NCI-H1436 (cell line): Measurements from ENCODE around the gene LPIN1.
"Not testable (repeated sequence)": the region's sequence is repeated elsewhere in the genome, so short reads cannot be mapped to it uniquely, and the experiment has no call there.

ENCODE experiments used
- DNase-seq: peaks from one replicate; lab custom pipeline; 2025; lab: John Stamatoyannopoulos, UW

The LPIN1 gene

DNA sequence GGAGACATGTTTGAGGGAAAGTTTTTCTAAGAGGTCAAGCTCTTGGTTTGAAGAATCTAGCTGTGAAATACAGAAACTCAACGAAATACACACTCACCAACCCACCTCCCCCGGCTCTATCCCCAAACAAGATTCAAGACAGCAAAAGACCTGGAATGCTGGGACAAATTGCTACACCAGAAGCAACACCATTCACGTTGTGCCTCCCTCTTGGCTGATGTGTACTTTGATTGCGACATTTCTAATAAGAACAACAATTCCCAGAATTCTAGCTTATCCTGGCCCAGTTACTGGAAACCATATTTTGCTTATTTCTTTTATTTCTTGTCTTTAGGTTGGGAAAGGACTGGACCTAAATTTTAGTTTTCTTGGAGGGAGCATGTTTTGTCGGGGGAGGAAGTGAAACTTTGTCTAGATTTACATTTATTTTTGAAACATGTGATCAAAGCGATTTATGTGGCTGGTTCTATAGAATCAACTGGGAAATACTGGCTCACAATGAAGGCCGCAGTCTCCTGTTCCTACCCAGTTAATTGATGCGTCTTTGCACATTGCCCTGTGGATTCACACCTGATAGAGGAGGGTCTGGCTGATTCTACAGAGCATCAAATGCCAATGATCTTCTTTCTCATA lies 29.6 kb upstream of the LPIN1 start:
- no peak for DNase-seq

DNA sequence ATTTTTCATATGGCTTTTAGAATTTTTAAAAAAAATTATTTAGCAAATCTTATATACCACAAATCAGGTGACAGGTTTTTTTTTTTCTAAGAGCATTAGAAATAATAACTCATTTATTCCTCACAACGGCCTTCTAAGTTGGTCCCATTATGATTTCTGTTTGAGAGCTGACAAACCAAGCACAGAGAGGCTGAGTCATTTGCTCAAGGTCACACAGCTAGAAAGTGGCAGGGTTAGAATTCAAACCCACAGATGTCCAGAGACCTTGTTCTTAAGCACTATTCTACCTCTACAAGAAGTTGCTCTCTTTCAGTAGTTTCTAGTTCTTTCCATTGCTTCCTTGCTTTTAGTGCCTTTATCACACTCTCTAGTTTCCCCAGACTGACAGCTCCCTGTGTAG lies 28.8 kb upstream of the LPIN1 start:
- DNase-seq = no peak

DNA sequence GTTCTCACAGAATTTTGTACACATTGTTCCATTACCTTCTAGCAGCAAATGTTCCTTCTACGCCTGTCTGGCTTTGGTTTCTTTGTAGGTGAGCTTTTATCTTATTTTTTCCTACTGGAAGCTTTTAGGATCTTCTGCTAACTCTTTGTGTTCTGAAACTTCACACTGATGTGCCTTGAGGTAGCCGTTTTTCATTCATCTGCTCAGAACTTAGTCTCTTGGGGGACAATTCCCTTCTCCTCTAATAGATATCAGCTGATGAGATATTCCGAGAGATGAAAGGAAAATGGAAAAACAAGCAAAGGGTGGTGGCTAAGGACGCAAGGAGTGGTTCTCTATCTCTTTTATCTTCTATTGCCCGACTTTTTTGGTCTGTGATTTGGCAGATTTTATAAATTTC lies 27.8 kb upstream of the LPIN1 start:
- DNase-seq = no peak

DNA sequence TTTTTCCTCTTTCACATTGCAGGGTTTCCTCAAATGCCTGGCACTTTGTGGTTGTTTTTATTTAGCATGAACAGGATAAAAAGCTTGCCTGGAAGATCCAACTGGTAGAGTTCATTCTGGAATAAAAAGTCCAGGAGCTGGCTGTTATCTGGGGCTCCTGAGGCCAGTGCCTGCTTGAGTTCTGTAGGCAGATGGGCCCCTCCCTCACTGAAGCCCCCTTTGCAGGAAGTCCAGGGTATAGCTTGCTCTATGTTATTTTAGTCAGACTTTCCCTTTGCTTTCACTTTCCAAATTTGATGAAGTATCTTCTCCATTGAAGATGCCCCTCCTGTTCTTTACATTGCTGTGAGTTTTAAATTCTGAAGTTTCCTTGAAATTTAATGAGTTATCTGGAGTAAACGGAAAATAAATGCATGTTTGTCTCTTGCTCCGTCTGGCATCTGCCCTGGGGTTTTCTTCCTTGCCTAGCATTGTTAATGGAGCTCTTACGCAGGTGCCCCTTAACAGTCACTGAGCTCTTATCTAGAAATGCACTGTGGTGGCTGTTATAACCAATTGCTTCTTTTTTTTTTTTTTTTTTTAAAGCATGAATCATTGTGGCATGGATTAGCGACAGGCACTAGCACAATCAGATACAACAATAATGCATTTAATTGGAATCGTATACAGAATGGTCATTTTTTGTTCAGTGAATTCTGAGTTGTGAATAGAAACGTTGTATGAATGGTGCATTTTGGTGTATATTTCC lies 27.0 kb upstream of the LPIN1 start:
- peak; percentile 57 for DNase-seq

DNA sequence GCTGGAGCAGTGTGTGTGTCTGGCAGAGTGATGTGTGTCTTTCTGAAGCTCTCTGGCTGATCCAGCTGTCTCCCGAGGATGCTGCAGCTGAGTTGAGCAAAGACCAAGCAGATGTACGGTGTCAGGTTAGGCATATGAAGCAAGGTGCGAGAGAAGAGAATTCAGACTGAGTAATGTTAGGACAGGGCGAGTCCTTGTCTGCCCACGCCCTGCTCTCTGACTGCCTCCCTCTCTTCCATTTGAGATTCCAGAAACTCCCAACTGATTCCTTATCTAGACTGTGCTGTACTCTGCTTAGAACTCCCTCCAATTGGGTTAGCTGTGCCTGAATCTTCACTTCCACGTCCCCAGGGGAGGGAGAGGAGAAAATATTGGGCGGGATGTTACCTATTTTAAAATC lies 25.7 kb upstream of the LPIN1 start:
- no peak for DNase-seq

DNA sequence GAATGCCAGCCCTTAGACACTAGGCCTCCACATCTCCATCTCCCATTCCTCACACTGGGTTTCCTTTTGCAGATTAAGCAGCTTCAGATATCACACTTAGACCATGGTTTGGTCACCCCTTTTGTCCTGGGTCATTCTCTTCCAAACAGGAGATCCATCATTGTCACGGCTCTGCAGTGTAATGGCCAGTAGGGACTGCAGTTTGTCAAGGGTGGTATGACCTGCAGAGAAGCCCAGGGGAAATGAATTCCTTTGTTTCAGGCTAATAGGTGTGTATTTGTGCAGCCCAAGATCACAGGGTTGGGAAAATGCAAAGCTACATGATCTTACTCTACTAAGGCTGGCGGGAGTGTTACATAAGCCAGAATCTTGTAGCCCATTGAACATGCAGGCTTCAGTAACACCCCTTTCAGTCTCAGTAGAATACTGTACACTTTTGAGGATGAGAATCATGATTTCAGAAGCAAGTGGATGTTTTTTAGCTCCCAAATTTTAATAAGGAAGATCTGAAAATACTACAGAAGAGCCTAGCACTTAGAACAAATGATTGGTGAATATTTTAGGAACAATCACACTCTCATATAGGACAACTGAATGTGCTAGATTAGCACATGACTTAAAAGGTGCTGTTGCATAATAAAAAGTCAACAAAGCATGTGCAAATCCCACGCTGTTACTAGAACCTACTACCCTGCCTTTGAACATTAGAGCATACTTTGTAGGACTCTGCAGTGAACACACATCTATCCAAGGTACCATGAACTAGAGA lies 24.0 kb upstream of the LPIN1 start:
- no peak for DNase-seq

DNA sequence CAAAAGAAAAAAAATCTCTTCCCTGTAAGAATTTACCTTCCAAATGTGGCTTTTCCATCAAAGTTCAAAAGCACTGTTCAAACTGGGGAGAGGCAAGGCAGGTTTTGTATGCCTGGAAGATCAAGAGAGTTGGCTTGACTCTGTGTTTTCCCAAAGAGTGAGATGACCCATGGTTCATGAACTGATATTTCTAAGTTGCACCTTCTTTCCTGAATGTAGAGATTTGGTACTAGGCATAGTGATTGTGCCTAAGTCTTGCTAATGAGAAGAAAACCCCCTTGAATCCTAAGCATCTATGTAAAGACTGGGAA lies 23.4 kb upstream of the LPIN1 start:
- no peak for DNase-seq

DNA sequence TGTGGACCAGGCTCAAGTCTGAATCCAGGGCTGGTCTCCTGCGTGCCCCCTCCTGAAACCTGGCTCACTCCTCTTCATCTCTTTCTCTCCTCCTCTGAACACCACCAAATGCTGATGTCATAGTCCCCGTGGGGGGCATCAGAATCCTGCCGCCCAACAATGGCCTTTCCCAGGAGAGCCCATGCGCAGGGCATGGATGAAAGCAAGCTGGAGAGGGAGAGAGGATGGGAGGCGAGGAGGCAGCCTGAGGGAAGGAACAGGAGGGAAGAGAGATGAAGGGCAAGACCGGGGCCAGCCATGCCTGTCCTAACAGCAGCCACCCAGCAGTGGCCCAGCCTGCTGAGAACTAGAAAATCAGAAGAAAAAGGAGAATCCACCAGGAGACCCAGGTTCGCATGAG lies 22.3 kb upstream of the LPIN1 start:
- no peak for DNase-seq

DNA sequence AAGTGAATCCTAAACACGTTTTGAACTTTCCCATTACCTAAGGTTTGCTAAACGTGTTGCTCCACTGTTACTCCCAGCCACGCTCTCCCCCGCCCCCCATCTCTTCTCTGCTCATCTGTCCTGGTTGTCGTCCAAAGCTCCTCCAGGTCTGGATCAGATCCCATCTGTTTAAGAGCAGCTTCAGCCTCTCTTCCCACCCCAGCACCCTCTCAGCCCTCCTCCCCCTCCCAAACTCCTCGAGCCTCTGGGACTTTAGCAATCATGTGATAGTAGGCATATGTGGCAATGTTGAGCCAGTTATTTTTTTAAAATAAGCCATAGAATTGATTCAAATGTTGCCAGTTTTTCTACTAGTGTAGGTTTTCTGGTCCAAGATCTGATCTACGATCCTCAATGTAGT lies 20.0 kb upstream of the LPIN1 start:
- no peak for DNase-seq

DNA sequence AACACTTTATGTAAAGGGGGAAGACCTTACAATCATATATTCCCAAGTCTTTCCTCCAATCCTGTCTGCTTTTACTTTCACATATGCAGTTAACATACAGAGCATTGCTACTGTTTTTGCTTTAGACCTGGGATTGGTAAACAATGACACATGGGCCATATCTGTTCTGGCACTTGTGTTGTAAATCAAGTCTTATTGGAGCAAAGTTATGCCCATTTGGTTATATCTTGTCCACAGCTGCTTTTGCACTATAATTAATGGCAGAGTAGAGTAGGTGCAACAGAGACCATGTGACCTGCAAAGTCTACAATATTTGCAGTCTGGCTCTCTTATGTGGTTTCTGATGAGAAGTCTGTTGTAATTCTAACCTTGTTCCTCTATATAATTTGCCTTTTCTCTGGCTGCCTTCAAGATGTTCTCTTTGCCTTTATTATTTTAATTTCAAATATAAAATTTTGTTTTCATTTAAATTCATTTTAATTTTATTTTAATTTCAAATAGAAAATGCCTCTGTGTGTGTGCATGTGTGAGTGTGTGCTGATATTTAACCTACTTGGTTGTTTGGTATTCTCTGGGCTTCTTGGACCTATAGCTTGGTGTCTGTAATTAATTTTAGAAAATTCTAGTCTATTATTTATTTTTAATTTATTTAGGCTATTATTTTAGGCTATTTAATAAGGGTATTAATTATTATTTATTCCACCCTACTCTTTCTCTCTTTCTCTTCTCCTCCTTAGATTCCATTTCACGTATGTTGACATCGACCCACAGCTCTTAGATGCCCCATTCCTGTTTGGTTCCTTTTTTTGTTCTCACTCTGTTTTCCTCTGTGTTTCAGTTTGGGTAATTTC lies 16.8 kb upstream of the LPIN1 start:
- no peak for DNase-seq

DNA sequence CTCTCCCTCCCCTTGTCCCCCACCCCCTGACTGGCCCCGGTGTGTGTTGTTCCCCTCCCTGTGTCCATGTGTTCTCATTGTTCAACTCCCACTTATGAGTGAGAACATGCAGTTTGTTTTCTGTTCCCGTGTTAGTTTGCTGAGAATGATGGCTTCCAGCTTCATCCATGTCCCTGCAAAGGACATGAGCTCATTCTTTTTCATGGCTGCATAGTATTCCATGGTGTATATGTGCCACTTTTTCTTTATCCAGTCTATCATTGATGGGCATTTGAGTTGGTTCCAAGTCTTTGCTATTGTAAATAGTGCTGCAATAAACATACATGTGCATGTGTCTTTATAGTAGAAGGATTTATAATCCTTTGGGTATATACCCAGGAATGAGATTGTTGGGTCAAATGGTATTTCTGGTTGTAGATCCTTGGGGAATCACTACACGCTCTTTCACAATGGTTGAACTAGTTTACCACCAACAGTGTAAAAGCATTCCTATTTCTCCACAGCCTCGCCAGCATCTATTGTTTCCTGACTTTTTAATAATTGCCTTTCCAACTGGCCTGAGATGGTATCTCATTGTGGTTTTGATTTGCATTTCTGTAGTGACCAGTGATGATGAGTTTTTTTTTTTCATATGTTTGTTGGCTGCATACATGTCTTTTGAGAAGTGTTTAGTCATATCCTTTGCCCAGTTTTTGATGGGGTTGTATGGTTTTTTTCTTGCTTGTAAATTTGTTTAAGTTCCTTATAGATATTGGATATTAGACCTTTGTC lies 15.0 kb upstream of the LPIN1 start:
- not testable (repeated sequence) for DNase-seq

DNA sequence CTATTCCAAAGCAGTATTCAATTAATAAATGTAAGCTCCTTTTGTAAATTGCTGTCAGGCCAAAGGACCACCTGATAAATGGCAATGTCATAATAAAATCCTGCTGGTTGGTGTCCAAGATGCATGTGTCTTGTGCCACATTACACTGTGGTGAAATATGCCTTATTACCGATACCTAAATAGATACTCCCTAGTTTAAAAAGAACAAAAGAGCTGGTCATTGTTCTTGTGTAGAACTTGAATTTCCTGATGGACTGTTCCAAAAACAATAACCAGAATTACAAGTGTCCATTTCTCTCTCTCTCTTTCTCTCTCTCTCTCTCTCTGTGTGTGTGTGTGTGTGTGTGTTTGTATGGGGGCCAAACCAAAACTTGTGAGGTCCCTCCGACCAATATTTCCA lies 13.8 kb upstream of the LPIN1 start:
- no peak for DNase-seq

DNA sequence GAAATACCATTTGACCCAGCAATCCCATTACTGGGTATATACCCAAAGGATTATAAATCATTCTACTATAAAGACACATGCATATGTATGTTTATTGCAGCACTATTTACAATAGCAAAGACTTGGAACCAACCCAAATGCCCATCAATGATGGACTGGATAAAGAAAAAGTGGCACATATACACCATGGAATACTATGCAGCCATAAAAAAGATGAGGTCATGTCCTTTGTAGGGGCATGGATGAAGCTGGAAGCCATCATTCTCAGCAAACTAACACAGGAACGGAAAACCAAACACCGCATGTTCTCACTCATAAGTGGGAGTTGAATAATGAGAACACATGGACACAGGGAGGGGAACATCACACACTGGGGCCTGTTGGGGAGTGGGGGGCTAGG lies 8.6 kb upstream of the LPIN1 start:
- DNase-seq = not testable (repeated sequence)

DNA sequence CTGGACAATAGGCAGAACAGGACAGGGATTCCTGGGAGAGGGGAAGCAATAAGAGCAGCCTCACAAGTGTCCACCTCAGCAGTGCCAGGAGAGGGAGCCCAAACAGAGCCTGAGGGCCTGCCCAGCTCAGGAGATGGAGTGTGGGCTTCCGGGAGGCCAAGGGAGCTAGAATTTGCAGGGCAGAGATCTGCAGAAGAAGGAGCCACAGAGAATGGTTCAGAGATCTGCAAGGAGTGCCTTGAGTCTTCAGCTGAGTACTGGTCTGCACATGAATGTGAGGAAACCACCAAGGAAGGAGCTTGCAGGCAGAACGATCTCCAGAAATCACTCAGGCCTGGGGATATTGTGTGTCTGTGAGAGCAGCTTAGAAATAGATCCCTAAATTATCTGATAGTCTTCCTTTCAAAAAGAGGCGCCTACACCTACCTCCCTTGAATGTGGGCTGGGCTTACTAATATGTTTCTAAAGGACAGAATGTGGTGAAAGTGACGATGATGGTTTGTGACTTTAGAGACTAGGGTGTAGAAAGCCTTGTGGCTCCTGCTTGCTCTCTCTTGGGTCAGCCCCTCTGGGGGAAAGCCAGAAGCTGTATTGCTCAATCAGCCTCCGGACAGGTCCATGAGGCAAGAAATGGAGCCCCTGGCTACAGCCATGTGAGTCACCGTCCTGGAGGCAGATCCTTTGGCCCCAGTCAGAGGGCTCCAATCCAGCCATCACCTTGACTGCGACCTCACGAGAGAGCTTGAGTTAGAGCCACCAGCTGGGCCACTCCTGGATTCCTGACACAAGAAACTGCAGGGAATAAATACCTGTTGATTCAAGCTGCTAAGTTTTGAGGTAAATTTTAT lies 7.6 kb upstream of the LPIN1 start:
- DNase-seq = peak; percentile 27

DNA sequence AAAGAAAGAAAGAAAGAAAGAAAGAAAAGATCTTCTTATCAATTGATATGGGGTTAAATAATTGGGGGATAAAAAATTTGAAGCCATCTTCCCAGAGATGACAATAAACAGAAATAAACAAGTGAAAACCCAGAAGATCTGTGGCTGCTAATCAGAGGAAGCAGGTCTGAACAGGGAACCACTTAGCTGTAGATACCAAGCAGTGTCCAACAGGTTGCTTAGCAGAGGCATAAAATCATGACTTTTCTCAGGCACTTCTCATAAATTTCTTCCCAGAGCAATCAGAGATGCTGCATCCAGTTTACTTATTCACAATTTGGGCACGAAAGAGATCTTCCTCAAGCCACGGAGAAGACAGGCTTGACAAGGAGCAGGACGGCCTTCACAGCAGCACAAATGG lies 5.7 kb upstream of the LPIN1 start:
- no peak for DNase-seq

DNA sequence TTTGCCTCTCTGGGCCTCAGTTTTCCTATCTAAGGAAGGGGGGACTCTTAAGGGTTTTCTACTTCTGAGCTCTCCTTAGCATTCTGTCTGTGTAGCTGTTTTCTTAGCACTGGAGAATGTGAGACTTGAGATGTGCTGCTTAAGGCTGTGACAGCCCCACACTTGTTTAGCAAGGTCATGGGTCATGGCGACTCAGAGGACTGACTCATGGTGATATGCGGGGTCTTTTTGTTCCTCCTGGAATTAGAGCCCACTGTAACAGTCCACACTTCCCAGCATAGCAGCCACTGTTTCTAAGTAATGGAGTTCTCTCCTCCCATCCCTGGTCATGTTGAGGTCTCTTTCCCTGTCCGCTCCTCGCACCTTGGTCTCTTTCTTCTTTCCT lies 4.1 kb upstream of the LPIN1 start:
- no peak for DNase-seq

DNA sequence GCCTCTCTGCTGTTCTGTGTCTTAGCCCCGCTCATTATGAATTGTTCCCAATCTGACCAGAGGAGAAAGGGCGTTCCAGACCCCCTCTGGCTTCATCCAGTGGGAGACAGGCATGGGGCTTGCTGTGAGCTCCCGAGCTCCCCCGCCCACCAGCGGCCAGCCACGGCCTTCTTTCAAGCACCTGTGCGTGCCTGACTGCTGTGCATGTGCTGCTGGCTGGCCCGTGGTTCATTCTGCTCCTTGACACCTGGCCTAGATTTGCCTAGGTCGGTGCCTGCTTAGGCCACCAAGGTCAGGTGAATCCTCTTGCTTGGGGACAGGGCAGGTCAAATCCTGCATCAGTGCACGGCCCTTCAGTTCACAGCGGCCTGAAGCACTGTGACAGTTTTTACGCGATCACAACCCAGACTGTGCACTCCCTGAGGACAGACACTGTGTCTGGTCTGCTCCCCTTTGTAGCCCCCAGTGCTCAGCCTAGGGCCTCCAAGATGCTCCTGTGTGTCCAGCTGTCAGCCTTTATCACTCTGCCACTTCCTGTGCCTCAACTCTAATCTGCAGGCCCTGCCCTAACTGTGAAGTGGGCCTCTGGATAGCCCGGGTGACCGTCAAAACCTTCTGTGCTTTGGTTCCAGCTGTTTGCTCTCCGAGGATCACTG lies 3.6 kb upstream of the LPIN1 start:
- no peak for DNase-seq

DNA sequence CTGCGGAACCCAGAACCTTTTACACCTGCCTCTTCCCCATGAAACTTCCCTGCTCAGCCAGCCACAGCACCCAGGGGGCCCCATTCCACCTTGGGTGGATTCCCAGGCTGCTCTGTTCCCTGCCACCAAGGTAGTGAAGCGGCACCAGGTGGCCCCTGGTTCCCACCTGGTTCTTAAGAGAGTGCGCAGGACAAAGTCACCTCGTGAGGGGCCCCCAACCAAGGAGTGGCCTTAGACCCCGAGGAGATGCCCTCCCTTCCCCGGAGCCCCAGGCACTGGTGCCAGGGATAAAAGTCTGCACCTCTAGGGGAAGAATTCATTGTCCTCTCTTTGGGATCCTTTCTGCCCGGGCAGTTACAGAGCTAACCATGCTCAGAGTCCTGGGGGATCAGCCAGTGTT lies 3.1 kb upstream of the LPIN1 start:
- DNase-seq = no peak

DNA sequence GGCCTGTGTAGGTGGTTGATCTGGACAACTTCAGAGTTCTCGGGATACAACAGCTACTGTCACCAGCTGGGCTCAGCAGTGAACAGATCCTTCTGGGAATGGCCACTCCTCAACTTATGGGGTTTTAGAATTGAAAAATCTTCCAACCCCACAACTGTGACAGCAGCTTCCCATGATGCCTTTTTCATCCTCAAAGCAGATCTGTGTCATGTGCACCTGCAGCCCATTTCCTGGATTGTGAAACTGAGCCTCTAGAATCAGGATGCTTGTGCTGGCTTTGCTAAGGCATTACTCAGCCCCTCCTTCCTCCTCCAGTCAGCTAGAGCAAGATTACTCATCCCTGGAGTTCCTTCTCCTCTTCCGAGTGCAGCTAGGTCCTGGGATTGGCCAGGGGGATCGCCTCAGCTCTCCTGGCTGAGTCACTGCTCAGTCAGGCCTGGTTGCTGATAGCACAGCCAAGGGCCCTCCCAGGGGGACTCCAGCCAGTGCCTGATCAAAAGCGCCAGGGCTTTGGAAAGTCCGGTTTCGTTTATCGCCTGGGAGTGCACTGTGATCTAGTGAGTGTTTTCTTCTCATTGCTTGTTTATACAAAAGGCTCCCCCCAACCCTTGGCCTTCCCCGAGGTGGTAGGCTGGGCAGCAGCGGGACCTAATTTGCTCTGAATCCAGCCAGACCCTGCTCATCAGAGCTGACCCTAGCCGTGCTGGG lies 2.4 kb upstream of the LPIN1 start:
- DNase-seq = peak; percentile 85
